NCI-H2227 (cell line): ENCODE measurements around the gene CDKN2B-AS1.

Experiments
- DNase-seq: peaks from one replicate; lab custom pipeline; 2025; ENCODE audit not compliant: unreplicated experiment; lab: John Stamatoyannopoulos, UW

CDKN2B-AS1 gene

DNA sequence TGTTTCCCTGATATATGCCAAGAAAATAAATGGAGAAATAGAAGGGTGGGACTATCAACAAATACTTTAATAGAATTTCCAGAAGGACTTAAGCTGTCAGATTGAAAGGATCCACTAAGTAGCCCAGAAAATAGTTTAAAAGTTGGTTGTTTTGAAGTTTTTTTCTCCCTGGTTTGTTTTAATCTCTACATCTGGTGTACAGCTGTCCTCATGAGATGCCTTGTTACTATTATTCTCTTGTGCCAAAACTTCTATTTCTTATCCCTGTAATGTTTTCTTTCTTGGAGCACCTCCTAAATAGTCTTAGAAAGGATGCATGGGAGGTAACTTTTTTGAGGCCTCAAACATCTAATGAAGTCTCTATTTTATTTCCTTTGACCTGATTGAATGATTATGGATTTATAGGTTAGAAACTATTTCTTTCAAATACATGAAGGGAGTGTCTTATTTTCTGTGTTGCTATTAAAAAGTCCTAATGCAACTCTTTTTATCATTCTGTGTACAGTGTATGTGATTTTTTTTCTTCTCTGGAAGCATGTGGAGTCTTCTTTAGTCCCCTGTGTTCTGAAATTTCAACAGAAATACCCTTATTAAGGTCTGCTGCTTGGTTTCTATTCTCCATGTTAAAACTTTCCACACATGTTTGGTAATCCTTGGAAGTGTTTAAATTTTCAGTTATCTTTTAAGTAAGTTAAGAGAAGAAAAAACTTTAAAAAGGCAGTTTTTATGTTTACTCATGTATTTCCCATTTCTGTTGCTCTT is 154.5 kb downstream of the CDKN2B-AS1 start:
- no peak for DNase-seq

DNA sequence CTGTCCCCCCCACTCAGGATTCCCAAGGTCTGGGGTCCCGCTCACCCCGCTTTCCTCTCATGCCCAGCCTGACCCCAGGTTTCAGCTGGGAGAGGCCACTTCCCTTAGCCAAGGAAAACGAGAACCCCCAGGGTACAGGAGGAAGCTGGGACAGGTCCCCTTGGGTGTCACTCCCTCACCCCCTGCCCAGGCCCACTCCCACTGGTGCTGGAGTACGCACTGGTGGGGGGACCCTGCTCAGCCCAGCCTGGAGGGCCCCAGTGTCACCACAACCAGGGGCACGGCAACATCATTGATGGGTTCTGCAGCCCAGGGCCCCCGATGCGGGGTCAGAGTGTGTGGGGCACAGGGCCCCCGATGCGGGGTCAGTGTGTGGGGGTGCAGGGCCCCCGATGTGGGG is 159.5 kb downstream of the CDKN2B-AS1 start:
- DNase-seq, result no peak

DNA sequence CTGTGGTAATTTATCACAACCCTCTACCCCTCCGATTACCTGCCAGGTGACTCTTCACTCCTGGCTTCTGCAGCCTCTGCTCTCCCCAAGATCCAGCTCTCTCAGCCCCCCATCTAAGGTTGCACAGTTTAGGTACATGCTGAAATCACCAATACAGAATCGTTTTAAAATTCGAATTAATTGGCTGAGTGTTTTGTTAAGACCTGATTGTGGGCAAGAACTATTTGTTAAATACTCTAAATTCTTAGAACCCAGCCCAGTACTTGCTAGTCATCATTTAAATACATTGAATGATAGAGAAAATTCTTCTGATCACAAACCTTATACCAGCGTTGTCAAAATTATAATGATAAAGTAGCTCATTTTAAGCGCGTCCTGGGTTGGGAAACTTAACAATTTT is 162.0 kb downstream of the CDKN2B-AS1 start:
- DNase-seq, result no peak

DNA sequence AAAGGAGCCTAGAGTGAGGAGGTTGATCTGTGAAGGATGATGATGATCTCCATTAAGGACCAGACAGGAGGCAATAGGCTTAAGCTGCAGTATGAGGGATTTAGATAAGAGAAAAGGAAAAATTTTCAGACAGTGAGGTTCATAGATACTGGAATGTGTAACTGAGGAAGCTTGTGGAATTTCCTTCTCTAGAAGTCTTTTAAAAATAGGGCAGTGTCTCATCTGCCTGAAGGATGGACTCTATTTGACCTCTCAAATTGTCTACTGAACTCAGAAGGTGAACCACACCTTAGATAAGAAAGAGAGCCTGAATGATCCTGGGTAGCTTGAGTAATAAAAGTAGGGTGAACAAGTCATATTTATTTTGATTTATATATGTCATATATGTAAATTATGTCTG is 162.7 kb downstream of the CDKN2B-AS1 start:
- no peak for DNase-seq

DNA sequence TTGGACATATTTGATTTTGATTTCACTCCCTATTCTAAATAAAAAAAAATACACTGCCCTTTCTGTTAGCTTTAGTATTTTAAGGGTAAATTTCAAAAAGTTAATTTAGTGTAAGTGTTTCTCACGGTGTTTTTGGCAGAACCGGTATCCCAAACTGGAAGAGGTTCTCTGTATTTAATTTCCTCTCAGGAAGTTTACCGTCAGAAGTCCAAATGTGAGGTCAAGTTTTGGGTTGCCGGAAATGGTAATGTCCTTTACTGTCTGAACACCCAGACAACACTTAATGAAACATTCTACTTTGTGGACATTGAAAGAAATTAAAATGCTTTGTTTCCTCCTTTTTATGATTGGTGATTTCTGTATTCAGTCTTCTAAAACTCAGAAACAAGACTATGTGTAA is 163.2 kb downstream of the CDKN2B-AS1 start:
- no peak for DNase-seq

DNA sequence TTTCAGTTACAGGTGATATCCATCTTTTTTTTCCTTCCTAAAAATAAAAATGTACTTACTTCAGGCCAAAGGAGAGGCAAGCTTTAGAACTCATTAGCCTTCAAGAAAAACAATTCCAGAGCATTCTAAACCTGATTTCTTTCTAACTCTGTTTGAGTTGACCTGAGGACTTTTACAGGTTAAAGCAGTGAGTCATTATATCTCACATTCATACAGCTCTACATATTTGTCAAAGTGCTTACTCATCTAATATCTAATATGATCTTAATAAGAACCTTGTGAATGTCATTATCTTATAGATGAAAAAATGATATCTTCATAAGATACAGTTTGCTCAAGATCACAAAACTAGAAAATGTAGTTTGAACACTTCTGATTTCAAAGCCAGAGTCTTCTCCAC is 163.7 kb downstream of the CDKN2B-AS1 start:
- DNase-seq, result no peak

DNA sequence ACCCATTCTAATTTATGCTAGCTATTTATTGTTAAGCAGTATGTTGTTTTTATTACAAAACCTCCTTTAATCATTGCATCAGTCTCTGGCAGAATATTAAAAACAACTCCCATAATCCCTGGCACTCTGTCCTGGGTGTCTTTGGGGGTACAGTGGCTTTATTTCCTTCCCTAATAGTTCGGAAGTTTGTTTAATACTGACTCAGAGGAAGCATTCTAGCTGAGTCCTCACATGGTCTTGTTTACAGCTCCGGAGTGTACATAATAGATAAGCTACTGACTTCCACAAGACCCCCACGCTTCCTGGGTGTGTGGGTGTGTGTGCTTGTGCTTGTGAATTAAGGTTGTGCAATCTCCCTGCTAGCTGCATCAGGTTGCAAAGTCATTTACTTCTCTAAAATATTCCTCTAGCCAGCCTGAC is 164.3 kb downstream of the CDKN2B-AS1 start:
- no peak for DNase-seq

DNA sequence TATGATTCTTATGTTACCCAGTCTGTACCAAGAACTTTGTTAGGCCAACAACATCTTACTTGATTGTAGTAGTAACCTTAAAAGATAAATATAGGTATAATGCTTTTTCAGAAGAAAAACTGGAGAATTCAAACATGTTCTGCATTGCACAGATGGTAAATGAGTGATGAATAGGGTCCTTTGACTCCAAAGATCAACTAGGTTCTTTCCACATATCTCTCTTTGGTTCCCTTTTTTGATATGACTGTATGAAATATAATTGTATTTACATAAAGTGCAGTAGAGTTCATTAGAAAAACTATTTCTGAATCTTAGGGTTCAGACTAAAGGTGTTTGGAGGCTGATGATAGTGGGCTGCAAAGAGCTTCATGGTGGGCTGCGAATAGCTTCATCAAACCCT is 165.0 kb downstream of the CDKN2B-AS1 start:
- DNase-seq, result no peak

DNA sequence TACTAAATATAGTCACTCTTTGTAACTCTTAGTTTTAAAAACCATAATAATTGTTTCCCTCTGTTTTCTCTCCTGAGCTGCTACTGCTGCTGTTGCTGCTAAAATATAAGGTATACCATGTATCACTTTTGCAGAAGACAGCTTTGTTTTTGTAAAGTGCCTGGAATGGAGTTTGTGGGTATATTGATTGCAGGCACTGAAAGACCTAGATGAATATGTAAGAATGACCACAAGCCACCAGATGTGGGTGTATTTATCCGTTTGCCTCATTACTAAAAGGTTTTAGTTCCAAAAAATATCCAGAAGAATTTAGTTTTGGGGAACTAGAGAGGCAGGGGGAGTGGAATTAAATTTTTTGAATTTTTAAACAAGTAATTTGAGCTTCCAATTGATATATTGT is 165.6 kb downstream of the CDKN2B-AS1 start:
- no peak for DNase-seq

DNA sequence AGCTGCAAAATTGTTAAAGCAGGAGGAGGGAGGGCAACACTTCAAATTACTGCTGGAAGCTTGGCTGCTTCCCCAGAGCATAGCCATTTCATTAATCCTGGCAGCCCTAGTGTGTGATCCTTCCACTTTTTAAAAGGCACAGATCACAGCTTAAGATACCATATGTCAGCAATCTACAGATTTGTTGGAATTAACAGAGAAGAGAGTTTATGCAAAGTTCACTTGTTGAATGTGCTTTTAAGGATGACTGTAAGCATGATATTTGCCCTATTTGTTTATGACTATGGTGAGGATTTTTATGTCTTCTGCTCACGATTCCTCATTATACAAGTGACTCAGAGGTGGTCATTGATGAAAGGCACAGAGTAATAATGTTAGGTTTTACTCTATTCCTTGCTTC is 170.6 kb downstream of the CDKN2B-AS1 start:
- DNase-seq, result no peak

DNA sequence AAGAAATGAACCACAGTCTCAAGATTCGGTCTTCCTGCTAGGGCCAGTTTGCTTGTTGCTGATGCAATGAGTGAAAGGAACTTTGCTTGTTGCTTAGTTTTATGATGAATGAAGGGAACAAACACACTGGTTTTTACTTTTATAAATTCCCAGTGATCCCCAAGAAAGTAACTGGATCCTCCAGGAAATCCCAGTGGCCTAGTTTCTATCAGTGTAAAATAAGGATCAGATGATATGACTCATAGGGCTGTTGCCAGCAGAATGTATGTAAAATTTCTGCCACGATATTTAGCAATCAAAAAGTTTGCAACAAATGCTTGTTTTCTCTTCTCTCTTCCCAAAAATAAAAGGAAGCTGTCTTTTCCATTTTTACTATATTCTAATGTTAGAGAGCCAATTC is 174.7 kb downstream of the CDKN2B-AS1 start:
- no peak for DNase-seq

DNA sequence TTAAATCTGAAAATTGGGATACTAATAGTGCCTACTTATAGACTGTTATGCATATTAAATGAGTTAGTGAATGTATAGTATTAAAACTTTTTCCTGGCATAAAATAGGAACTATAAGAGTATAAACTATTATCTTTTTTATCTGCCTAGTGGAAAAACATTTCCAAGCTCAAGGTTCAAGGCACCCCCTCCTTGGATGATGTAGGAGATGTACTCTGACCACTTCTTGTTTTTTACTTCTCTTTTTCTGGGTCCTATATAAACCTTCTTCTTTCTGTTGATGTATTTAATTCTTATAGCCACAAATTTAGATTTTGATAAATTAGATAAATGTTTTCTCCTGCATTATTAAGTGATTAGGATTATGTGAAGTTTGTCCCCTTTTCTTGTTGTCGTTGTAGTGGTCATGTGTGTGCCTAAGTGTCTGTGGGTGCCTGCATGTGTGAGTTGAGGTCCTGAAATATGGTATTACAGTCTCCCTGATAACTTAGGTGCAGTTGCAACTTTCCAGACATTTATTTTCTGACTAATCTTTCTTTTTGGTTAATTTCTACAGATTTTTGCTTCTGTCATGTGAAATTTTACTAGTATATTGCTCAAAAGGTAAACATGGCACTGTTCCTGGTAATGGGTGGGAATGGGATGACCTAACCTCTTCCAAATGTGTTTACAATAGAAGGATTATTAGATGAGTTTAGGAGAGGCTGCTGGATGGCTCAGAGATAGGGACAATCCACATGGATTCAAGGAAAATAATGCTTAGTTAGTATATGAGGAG is 175.3 kb downstream of the CDKN2B-AS1 start:
- DNase-seq, result no peak
